ENCODE data around the gene ANKDD1B.

The ANKDD1B gene

DNA sequence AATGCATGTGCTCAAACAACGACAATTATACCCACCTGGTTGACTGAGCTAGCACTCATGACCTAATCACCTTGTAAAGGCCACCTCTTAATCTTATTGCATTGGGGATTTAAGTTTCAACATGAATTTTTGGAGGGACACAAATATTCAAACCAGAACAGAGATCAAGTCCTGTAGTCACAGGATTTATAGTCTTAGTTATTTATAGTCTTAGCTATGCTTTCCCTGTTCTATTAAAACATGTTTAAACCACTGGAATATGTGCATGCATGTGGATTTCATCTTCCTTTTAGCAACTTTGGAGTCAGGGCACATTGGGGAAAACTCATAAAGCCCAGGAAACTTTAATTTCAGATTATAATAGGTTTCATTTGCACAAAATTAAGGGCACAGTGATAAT is 26.7 kb downstream of the ANKDD1B start:
- TF ChIP-seq, protein P1, sequence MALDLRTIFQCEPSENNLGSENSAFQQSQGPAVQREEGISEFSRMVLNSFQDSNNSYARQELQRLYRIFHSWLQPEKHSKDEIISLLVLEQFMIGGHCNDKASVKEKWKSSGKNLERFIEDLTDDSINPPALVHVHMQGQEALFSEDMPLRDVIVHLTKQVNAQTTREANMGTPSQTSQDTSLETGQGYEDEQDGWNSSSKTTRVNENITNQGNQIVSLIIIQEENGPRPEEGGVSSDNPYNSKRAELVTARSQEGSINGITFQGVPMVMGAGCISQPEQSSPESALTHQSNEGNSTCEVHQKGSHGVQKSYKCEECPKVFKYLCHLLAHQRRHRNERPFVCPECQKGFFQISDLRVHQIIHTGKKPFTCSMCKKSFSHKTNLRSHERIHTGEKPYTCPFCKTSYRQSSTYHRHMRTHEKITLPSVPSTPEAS (tag by site-specific recombination; IDR thresholded peaks at IDR 0.05): no peak
- TF ChIP-seq CTCF (tag by site-specific recombination; IDR thresholded peaks at IDR 0.05): no peak
- no peak for TF ChIP-seq KLF17 (tag by site-specific recombination; IDR thresholded peaks at IDR 0.05)
- TF ChIP-seq SP2 (tag by site-specific recombination; IDR thresholded peaks at IDR 0.05): no peak
- no peak for TF ChIP-seq ZNF324 (tag by site-specific recombination; IDR thresholded peaks at IDR 0.05)
- TF ChIP-seq ZNF529 (tag by site-specific recombination; IDR thresholded peaks at IDR 0.05; ENCODE audit: insufficient replicate concordance): no peak
- no peak for TF ChIP-seq SETDB1 (IDR thresholded peaks at IDR 0.05; ENCODE audit: insufficient read length, low read length)
- no peak for TF ChIP-seq ZNF423 (tag by site-specific recombination; IDR thresholded peaks at IDR 0.05)
- TF ChIP-seq ZNF791 (tag by site-specific recombination; IDR thresholded peaks at IDR 0.05): no peak
- no peak for TF ChIP-seq ZBTB7A (tag by site-specific recombination; IDR thresholded peaks at IDR 0.05; ENCODE audit: low read depth)
- TF ChIP-seq ZNF521 (tag by site-specific recombination; IDR thresholded peaks at IDR 0.05): no peak
- TF ChIP-seq HIC1 (tag by site-specific recombination; IDR thresholded peaks at IDR 0.05): no peak
- no peak for TF ChIP-seq ZBTB11 (tag by site-specific recombination; conservative IDR thresholded peaks at IDR 0.05; ENCODE audit: low read depth)
- TF ChIP-seq GLIS1 (tag by site-specific recombination; IDR thresholded peaks at IDR 0.05): no peak
- no peak for TF ChIP-seq ZNF302 (tag by site-specific recombination; IDR thresholded peaks at IDR 0.05; ENCODE audit: low read depth)
- no peak for TF ChIP-seq ZXDB (tag by site-specific recombination; IDR thresholded peaks at IDR 0.05)
- TF ChIP-seq EGR2 (tag by site-specific recombination; IDR thresholded peaks at IDR 0.05; ENCODE audit: low read depth): no peak
- no peak for TF ChIP-seq ZNF555 (tag by site-specific recombination; conservative IDR thresholded peaks at IDR 0.05)
- no peak for TF ChIP-seq ZNF701 (tag by site-specific recombination; IDR thresholded peaks at IDR 0.05)
- CTCF ChIA-PET: interaction anchor here (0.6 to 1.1 kb wide), 2 partner anchors 18 to 98 kb away, joined by 3 read pairs; no protein-coding TSS in a partner anchor
- Histone ChIP-seq H3K9me3 (ENCODE audit: control insufficient read depth, insufficient read depth, low read depth, low read length) (no peaks in the 10 kb centered on the region), H3K27ac (ENCODE audit: extremely low read depth, low read depth, low read length) (no peak overlapping the region), H3K4me3 (ENCODE audit: low read depth, low read length) (no peak overlapping the region), H3K36me3 (ENCODE audit: control insufficient read depth in 2 of 2, insufficient read depth in 1 of 2, low read length in 2 of 2) (no peaks in the 10 kb centered on the region), H3K4me1 (ENCODE audit: control insufficient read depth, insufficient read depth, low read length) (no peaks in the 10 kb centered on the region)
- POLR2A ChIA-PET: no interaction called here

All from HEK293 (cell line).